Neural crest cell (in vitro differentiated cells): Measurements from ENCODE around the gene FCER2. TPM values are rescaled to one million over a fixed set of nuclear protein-coding genes. Genes with fewer than 3 reads are reported as not detected.

Source experiments
- DNase-seq: peaks from one replicate; pipeline ENCODE4 v3.0.0; 2021; ENCODE audit warnings: low read depth, mixed read lengths, low spot score
- H3K27ac Mint-ChIP-seq: one replicate; pipeline ENCODE4 v1.8.0; 2021; ENCODE audit warnings: mild to moderate bottlenecking, mixed read lengths; ENCODE audit not compliant: unreplicated experiment
- H3K27me3 Mint-ChIP-seq: 2 replicates; pipeline ENCODE4 v1.8.0; 2021; ENCODE audit warnings: low read depth, mild to moderate bottlenecking, mixed read lengths
- H3K36me3 Mint-ChIP-seq: 2 replicates; pipeline ENCODE4 v1.8.0; 2021; ENCODE audit warnings: low read depth, mild to moderate bottlenecking, mixed read lengths
- H3K4me1 Mint-ChIP-seq: 2 replicates; pipeline ENCODE4 v1.8.0; 2021; ENCODE audit warnings: mixed read lengths
- H3K4me3 Mint-ChIP-seq: one replicate; pipeline ENCODE4 v1.8.0; 2021; ENCODE audit warnings: mild to moderate bottlenecking, mixed read lengths
- H3K9me3 Mint-ChIP-seq: 2 replicates; pipeline ENCODE4 v1.8.0; 2021; ENCODE audit warnings: mixed read lengths
- CTCF ChIP-seq: fragments of 200-600 bp; sonication (generic); conservative IDR thresholded peaks from 2 replicates; pipeline ENCODE4 v1.5.0; 2021; ENCODE audit warnings: antibody characterized with exemption, mild to moderate bottlenecking
- total RNA-seq: library from RNA; stranded (reverse); gene quantifications from 2 replicates; pipeline ENCODE4 v1.2.1, GENCODE V29; 2021

The FCER2 gene
- total RNA-seq, 1 donor from 2014 or later = not detected

- H3K4me3 Mint-ChIP-seq = no peak overlapping the region
- no peak for TF ChIP-seq CTCF
- H3K36me3 Mint-ChIP-seq = no peaks in the 10 kb centered on the region
- no peaks in the 10 kb centered on the region for H3K4me1 Mint-ChIP-seq
- H3K27me3 Mint-ChIP-seq = peaks cover 52% of the 10 kb centered on the region
- DNase-seq = no peak
- no peak overlapping the region for H3K27ac Mint-ChIP-seq
- H3K9me3 Mint-ChIP-seq = no peaks in the 10 kb centered on the region
Observed at GRCh38 chr19:7703332-7703731, 1.4 kb upstream of the FCER2 start.

- no peak for TF ChIP-seq CTCF
- Mint-ChIP-seq H3K9me3 (no peaks in the 10 kb centered on the region), H3K36me3 (no peaks in the 10 kb centered on the region), H3K4me3 (no peak overlapping the region), H3K27ac (no peak overlapping the region), H3K27me3 (peaks cover 64% of the 10 kb centered on the region), H3K4me1 (no peaks in the 10 kb centered on the region)
- DNase-seq = no peak
Observed at GRCh38 chr19:7701049-7701653, 780 bp downstream of the FCER2 start.

GRCh38 chr19:7699417-7700401 is 2.2 kb downstream of the FCER2 start:
- Mint-ChIP-seq H3K27ac (no peak overlapping the region), H3K9me3 (no peaks in the 10 kb centered on the region), H3K4me1 (no peaks in the 10 kb centered on the region), H3K36me3 (no peaks in the 10 kb centered on the region), H3K27me3 (peaks cover 63% of the 10 kb centered on the region), H3K4me3 (no peak overlapping the region)
- TF ChIP-seq CTCF = no peak
- no peak for DNase-seq

GRCh38 chr19:7699003-7699402 is 2.9 kb downstream of the FCER2 start:
- H3K27me3 Mint-ChIP-seq = peaks cover 60% of the 10 kb centered on the region
- DNase-seq = no peak
- no peak overlapping the region for H3K27ac Mint-ChIP-seq
- TF ChIP-seq CTCF = no peak
- no peaks in the 10 kb centered on the region for H3K36me3 Mint-ChIP-seq
- no peaks in the 10 kb centered on the region for H3K4me1 Mint-ChIP-seq
- H3K9me3 Mint-ChIP-seq = no peaks in the 10 kb centered on the region
- no peak overlapping the region for H3K4me3 Mint-ChIP-seq

- Mint-ChIP-seq H3K4me1 (no peaks in the 10 kb centered on the region), H3K4me3 (no peak overlapping the region), H3K36me3 (no peaks in the 10 kb centered on the region), H3K27ac (no peak overlapping the region), H3K27me3 (peaks cover 56% of the 10 kb centered on the region), H3K9me3 (no peaks in the 10 kb centered on the region)
- TF ChIP-seq CTCF = no peak
- DNase-seq = no peak
Observed at GRCh38 chr19:7698583-7698982, 3.3 kb downstream of the FCER2 start.
